CD4-positive, alpha-beta T cell (primary cell): ENCODE measurements around the gene PDIK1L. TPM values are rescaled to one million over a fixed set of nuclear protein-coding genes. Genes with fewer than 3 reads are reported as not detected.

ENCODE experiments used
- ATAC-seq: fragments of 200-7000 bp; cut with Tn5 transposase; one replicate; pipeline ENCODE4 v1.10.0; 2022; ENCODE audit warnings: mild to moderate bottlenecking; ENCODE audit not compliant: poor library complexity
- CTCF ChIA-PET: fragments of 350-600 bp; sonication (Branson Sonifier 250); formaldehyde crosslinking; loops from one replicate; lab custom pipeline; 2021; ENCODE audit warnings: antibody characterized with exemption, inconsistent platforms; lab: Charles Lee
- POLR2A ChIA-PET: fragments of 350-600 bp; sonication (Branson Sonifier 250); formaldehyde crosslinking; loops from one replicate; lab custom pipeline; 2021; ENCODE audit warnings: antibody characterized with exemption, inconsistent platforms; lab: Charles Lee
- DNase-seq, 14 experiments: peaks; one replicate each; pipeline ENCODE4 v3.0.0-alpha.2; 2013 to 2020; ENCODE audit warnings: mixed read lengths in 2 of 14
- H3K27ac ChIP-seq, 2 donors: one replicate each; pipeline versions ENCODE4 v1.5.1 to v1.7.0; 2013; ENCODE audit warnings: low read length in 2 of 2, low read depth in 1 of 2, mild to moderate bottlenecking in 1 of 2
- H3K27me3 ChIP-seq, 2 experiments: 1 replicate in 1 of 2; 2 replicates in 1 of 2; pipeline versions ENCODE4 v1.6.1 to v1.7.0; 2013; ENCODE audit warnings: low read length in 2 of 2, control low read depth in 1 of 2, mild to moderate bottlenecking in 1 of 2, moderate library complexity in 1 of 2; ENCODE audit not compliant: insufficient read depth in 2 of 2, control insufficient read depth in 1 of 2
- H3K36me3 ChIP-seq: one replicate; pipeline ENCODE4 v1.6.1; 2013; ENCODE audit warnings: low read length, control low read depth; ENCODE audit not compliant: insufficient read depth
- H3K4me1 ChIP-seq: one replicate; pipeline ENCODE4 v1.6.1; 2013; ENCODE audit warnings: low read length, control low read depth; ENCODE audit not compliant: insufficient read depth
- H3K4me3 ChIP-seq: one replicate; pipeline ENCODE4 v1.5.1; 2013; ENCODE audit warnings: mild to moderate bottlenecking, low read length, moderate library complexity
- H3K9me3 ChIP-seq, 2 experiments: 1 replicate in 1 of 2; 2 replicates in 1 of 2; pipeline versions ENCODE4 v1.6.1 to v1.7.0; 2013; ENCODE audit warnings: low read length in 2 of 2, mild to moderate bottlenecking in 2 of 2, control low read depth in 1 of 2, moderate library complexity in 1 of 2; ENCODE audit not compliant: control insufficient read depth in 1 of 2, insufficient read depth in 1 of 2
- H3K27ac Mint-ChIP-seq: one replicate; pipeline ENCODE4 v1.8.0; 2020; ENCODE audit warnings: mixed read lengths
- H3K27me3 Mint-ChIP-seq: one replicate; pipeline ENCODE4 v1.8.0; 2021; ENCODE audit warnings: mixed read lengths
- H3K36me3 Mint-ChIP-seq: one replicate; pipeline ENCODE4 v1.8.0; 2021; ENCODE audit warnings: low read depth, mixed read lengths
- H3K4me1 Mint-ChIP-seq: one replicate; pipeline ENCODE4 v1.8.0; 2021; ENCODE audit warnings: low read depth, mixed read lengths
- H3K4me3 Mint-ChIP-seq: one replicate; pipeline ENCODE4 v1.8.0; 2020; ENCODE audit warnings: mild to moderate bottlenecking, mixed read lengths
- H3K9me3 Mint-ChIP-seq: one replicate; pipeline ENCODE4 v1.8.0; 2020; ENCODE audit warnings: mixed read lengths
- intact Hi-C, 2 experiments: fragments of 100-400 bp; cut with DNase I in 1 of 2; cut with micrococcal nuclease in 1 of 2; formaldehyde crosslinking; loops; one replicate each; pipeline versions ENCODE4 v1.15.1 to v1.9.0; 2023 to 2025; cut with DNase I, micrococcal nuclease
- total RNA-seq, 174 experiments: library from RNA in 2 of 174; stranded (reverse) in 2 of 174; gene quantifications; one replicate each; pipeline ENCODE4 v1.2.3 and lab custom pipeline; 2021 to 2026
- TF ChIP-seq, protein P1 (sequence below): fragments of 200-600 bp; IDR thresholded peaks from one replicate; pipeline ENCODE4 v1.8.0; 2022; ENCODE audit warnings: antibody characterized with exemption, mild to moderate bottlenecking

PDIK1L gene
- total RNA-seq, 2 experiments from 2014 or later = 9.5 to 9.9 TPM

- Mint-ChIP-seq H3K4me3 (peak within 1 kb of the TSS; percentile 90), H3K4me1 (peaks cover 12% of the 10 kb centered on the region), H3K27me3 (no peaks in the 10 kb centered on the region), H3K9me3 (no peaks in the 10 kb centered on the region), H3K36me3 (no peaks in the 10 kb centered on the region), H3K27ac (peak within 1 kb of the TSS; percentile 61)
- POLR2A ChIA-PET = interaction anchor here (1.2 to 1.8 kb wide), 2 partner anchors 63 to 67 kb away, joined by 4 to 7 read pairs; partner anchors contain the start of gene CEP85
- DNase-seq (no peak), ATAC-seq (no peak)
- CTCF ChIA-PET = interaction anchor here (0.8 to 3.2 kb wide), 3 partner anchors 63 to 66 kb away, joined by 4 to 50 read pairs (median 13); partner anchors contain the start of gene CEP85
- intact Hi-C loops = no loop called here
- peaks cover 26% of the 10 kb centered on the region for H3K4me1 ChIP-seq
- TF ChIP-seq, protein P1, sequence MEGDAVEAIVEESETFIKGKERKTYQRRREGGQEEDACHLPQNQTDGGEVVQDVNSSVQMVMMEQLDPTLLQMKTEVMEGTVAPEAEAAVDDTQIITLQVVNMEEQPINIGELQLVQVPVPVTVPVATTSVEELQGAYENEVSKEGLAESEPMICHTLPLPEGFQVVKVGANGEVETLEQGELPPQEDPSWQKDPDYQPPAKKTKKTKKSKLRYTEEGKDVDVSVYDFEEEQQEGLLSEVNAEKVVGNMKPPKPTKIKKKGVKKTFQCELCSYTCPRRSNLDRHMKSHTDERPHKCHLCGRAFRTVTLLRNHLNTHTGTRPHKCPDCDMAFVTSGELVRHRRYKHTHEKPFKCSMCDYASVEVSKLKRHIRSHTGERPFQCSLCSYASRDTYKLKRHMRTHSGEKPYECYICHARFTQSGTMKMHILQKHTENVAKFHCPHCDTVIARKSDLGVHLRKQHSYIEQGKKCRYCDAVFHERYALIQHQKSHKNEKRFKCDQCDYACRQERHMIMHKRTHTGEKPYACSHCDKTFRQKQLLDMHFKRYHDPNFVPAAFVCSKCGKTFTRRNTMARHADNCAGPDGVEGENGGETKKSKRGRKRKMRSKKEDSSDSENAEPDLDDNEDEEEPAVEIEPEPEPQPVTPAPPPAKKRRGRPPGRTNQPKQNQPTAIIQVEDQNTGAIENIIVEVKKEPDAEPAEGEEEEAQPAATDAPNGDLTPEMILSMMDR = no peak
- H3K4me3 ChIP-seq = peak within 1 kb of the TSS; percentile 85
- no peaks in the 10 kb centered on the region for H3K36me3 ChIP-seq
- H3K27ac ChIP-seq = no peak within 1 kb of the TSS
- no peaks in the 10 kb centered on the region for H3K9me3 ChIP-seq
- no peaks in the 10 kb centered on the region for H3K27me3 ChIP-seq
Observed at GRCh38 chr1:26171084-26172072, 59.8 kb downstream of the PDIK1L start, which contains the start of gene ZNF593OS. Gene ZNF593OS (minus strand): TSS chr1:26171832. CDS start chr1:26171661, 171 bp downstream.

Other genes with a start within 250 kb of the PDIK1L start
- gene PAQR7, start 236.1 kb upstream of the PDIK1L start, total RNA-seq = 1 to 10 TPM; 1.1 to 1.5 TPM
- gene STMN1, start 205.4 kb upstream of the PDIK1L start, total RNA-seq = 10 to 100 TPM; 25.2 to 25.6 TPM
- 1 to 10 TPM; 7.9 to 8.1 TPM for gene PAFAH2, start 113.8 kb upstream of the PDIK1L start, total RNA-seq
- not detected for gene EXTL1, start 90.0 kb upstream of the PDIK1L start, total RNA-seq
- gene SLC30A2, start 65.7 kb upstream of the PDIK1L start, total RNA-seq = not detected
- not detected for gene TRIM63, start 44.2 kb upstream of the PDIK1L start, total RNA-seq
- gene FAM110D, start 47.3 kb downstream of the PDIK1L start, total RNA-seq = not detected
- not detected for gene C1orf232, start 57.1 kb downstream of the PDIK1L start, total RNA-seq
- gene ZNF593, start 58.1 kb downstream of the PDIK1L start, total RNA-seq = 1 to 10 TPM; 5.0 to 6.6 TPM
- not detected for gene ZNF593OS, start 60.0 kb downstream of the PDIK1L start, total RNA-seq
- 1 to 10 TPM; 2.3 to 3.6 TPM for gene CNKSR1, start 65.7 kb downstream of the PDIK1L start, total RNA-seq
- not detected for gene CATSPER4, start 78.8 kb downstream of the PDIK1L start, total RNA-seq
- gene CEP85, start 122.4 kb downstream of the PDIK1L start, total RNA-seq = 1 to 10 TPM; 7.6 to 8.4 TPM
- gene SH3BGRL3, start 168.3 kb downstream of the PDIK1L start, total RNA-seq = 100 to 1,000 TPM; 178 to 193 TPM
- 10 to 100 TPM; 39.3 to 42.3 TPM for gene UBXN11, start 194.8 kb downstream of the PDIK1L start, total RNA-seq
- 100 to 1,000 TPM; 582 to 608 TPM for gene CD52, start 206.1 kb downstream of the PDIK1L start, total RNA-seq
- 1 to 10 TPM; 1.3 to 1.4 TPM for gene CRYBG2, start 242.3 kb downstream of the PDIK1L start, total RNA-seq